Forelimb muscle (tissue), 1 donor: ENCODE data around the gene QKI. TPM values are rescaled to one million over a fixed set of nuclear protein-coding genes. Genes with fewer than 3 reads are reported as not detected.
"Not testable (repeated sequence)": the region's sequence is repeated elsewhere in the genome, so short reads cannot be mapped to it uniquely, and the experiment has no call there.

Experiments used
- DNase-seq: peaks from one replicate; pipeline ENCODE4 v3.0.0-alpha.2; 2013; ENCODE audit warnings: low read depth
- polyA plus RNA-seq: library from polyadenylated mRNA; unstranded; fragments of 120-200 nt; gene quantifications from one replicate; pipeline ENCODE4 v1.2.1, GENCODE V29; 2013; ENCODE audit not compliant: insufficient read length

Gene QKI
- polyA plus RNA-seq, 1 donor = 230 TPM

GRCh38 chr6:163579111-163579879, 164.8 kb downstream of the QKI start:
- no peak for DNase-seq

GRCh38 chr6:163579880-163580295, 165.4 kb downstream of the QKI start:
- no peak for DNase-seq

GRCh38 chr6:163580311-163581030, 166.0 kb downstream of the QKI start:
- no peak for DNase-seq

- no peak for DNase-seq
Observed at GRCh38 chr6:163583558-163583957, 169.0 kb downstream of the QKI start.

- DNase-seq = no peak
Observed at GRCh38 chr6:163585932-163586437, 171.5 kb downstream of the QKI start.

GRCh38 chr6:163586888-163587287, 172.4 kb downstream of the QKI start:
- DNase-seq = no peak

GRCh38 chr6:163588220-163588919, 173.9 kb downstream of the QKI start:
- no peak for DNase-seq

GRCh38 chr6:163589387-163589786, 174.9 kb downstream of the QKI start:
- DNase-seq = no peak

- not testable (repeated sequence) for DNase-seq
Observed at GRCh38 chr6:163590132-163590531, 175.6 kb downstream of the QKI start.

GRCh38 chr6:163592872-163593271, 178.4 kb downstream of the QKI start:
- no peak for DNase-seq

- DNase-seq = no peak
Observed at GRCh38 chr6:163596174-163596573, 181.7 kb downstream of the QKI start.

- no peak for DNase-seq
Observed at GRCh38 chr6:163599136-163599535, 184.6 kb downstream of the QKI start.

- no peak for DNase-seq
Observed at GRCh38 chr6:163599684-163600083, 185.2 kb downstream of the QKI start.

- no peak for DNase-seq
Observed at GRCh38 chr6:163600331-163600730, 185.8 kb downstream of the QKI start.

- DNase-seq = no peak
Observed at GRCh38 chr6:163600781-163601180, 186.3 kb downstream of the QKI start.

GRCh38 chr6:163602851-163603250, 188.3 kb downstream of the QKI start:
- DNase-seq = no peak

GRCh38 chr6:163603395-163603794, 188.9 kb downstream of the QKI start:
- DNase-seq = no peak

- no peak for DNase-seq
Observed at GRCh38 chr6:163605385-163606097, 191.0 kb downstream of the QKI start.

GRCh38 chr6:163607792-163608191, 193.3 kb downstream of the QKI start:
- no peak for DNase-seq

GRCh38 chr6:163608204-163608644, 193.7 kb downstream of the QKI start:
- DNase-seq = no peak

GRCh38 chr6:163612200-163612599, 197.7 kb downstream of the QKI start:
- DNase-seq = no peak

GRCh38 chr6:163613025-163613424, 198.5 kb downstream of the QKI start:
- DNase-seq = no peak
